ENCODE data around the gene NAV2.

Gene NAV2

DNA sequence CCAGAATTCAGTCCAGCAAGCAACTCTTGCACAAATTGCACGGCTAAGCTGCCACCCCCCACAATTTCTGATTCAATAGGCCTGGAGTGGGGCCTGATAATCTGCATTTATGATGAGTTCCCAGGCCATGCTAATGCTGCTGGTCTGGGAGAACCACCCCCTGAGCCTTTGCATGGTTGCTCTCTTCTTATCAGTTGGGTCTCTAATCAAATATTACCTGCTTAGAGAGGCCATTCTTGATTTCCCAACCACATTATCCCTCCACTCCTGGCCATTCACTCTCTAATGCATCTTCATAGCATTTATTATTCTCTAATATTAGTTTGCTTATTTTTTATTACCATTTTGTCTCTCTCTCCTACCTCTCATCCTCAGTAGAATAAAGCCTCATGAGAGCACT, 99.5 kb downstream of the NAV2 start:
- no peak for DNase-seq (ENCODE audit: low read depth)

DNA sequence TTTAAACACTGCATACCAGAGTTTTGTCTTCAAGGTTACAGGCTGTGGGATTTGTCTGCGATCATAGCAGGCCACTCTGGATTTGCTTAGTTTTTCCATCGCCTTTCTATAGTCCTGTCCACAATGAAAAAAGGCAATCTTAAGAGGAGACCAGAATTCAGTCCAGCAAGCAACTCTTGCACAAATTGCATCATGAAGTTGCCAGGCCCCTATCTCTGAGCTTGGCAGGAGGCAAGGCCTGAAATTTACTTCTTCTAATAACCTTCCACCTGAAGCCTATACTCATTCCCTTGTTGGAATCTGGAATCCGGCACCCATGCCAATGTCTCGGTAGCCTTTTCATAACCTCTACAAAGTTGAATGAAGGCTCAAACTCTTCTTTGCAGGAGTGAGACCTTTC, 100.1 kb downstream of the NAV2 start:
- no peak for DNase-seq (ENCODE audit: low read depth)

- DNase-seq (ENCODE audit: low read depth): no peak
Measured at GRCh38 chr11:19813158-19813879, 100.7 kb downstream of the NAV2 start.

DNA sequence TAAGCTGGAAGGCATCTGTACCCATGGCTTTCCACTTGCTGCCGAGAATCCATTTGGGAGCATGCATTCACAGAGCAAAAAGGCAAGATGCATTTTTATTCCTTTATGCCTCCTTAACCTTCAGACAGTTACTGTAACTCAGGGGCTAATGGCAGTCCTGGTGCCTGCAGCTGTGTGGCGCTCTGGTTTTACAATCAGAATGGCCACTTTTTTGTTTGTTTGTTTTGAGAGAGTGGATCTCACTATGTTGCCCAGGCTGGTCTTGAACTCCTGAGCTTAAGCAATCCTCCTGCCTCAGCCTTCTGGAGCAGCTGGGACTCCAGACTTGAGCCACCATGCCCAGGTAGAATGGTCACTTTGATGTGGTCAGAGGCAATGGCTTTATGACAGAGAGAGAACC, 101.8 kb downstream of the NAV2 start:
- no peak for DNase-seq (ENCODE audit: low read depth)

DNA sequence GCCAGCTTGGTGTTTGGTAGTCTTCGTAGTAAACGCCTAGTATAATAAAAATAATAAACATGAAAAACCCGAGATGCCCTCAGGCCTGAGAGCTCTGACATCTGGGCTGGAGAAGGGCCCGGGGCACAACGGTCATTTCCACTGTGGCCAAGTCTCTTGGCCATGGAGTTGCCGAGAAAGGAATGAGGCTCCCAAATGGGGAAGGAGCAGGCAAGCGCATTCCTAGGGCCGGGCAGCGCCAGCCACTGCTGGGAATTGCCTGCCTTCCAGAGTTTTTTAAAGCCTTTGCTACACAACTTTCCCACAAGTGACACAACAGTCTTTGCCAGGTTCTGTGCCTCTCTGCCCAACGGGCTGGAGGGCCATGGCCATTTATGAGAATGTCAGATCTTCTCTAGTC, 103.4 kb downstream of the NAV2 start:
- no peak for DNase-seq (ENCODE audit: low read depth)

DNA sequence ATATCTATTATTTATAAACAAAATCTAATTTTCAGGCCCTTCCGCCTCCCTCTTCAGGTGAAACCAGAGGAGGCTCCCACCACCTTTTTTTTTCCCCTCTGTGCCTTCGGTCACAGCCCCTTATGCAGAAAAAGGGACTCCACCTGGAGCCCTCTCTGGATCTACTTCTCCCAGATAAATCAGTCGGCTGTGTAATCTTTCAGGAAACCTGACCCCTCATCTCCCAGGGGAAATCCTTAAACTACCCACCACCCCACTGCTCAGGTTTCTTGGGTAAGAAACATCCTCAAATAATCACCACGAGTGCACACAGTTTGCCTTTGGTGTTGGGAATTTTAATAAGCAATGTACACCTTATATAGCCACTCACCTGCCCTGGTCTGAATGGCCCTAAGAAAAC, 104.2 kb downstream of the NAV2 start:
- DNase-seq (ENCODE audit: low read depth): no peak

- no peak for DNase-seq (ENCODE audit: low read depth)
Measured at GRCh38 chr11:19817265-19817851, 104.7 kb downstream of the NAV2 start.

- no peak for DNase-seq (ENCODE audit: low read depth)
Measured at GRCh38 chr11:19817870-19818269, 105.2 kb downstream of the NAV2 start.

- DNase-seq (ENCODE audit: low read depth): no peak
Measured at GRCh38 chr11:19818619-19819018, 106.0 kb downstream of the NAV2 start.

GRCh38 chr11:19819148-19819547, 106.5 kb downstream of the NAV2 start:
- DNase-seq (ENCODE audit: low read depth): no peak

- DNase-seq (ENCODE audit: low read depth): no peak
Measured at GRCh38 chr11:19820100-19820499, 107.5 kb downstream of the NAV2 start.

DNA sequence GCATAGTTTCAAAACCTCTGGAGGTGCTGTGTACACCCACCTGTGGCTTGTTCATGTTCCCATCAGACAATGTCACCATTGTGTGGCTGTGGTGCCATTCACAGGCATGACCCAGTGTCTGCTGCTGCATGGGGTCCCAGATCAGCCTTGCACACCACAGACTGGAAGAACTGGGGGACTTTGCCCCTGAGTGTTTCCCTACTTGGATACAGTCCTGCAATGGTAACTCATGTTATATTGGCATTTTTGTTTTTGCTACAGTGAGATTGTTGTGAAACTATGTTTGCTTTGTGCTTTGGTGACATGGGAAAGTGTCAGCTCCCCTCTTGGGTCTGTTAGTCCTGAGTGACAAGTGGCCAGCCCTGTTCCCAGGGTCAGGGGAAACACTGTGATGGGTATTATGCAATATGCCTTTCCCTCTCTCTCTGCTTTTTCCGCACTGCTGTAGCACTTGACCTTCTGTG, 108.8 kb downstream of the NAV2 start:
- DNase-seq (ENCODE audit: low read depth): no peak

DNA sequence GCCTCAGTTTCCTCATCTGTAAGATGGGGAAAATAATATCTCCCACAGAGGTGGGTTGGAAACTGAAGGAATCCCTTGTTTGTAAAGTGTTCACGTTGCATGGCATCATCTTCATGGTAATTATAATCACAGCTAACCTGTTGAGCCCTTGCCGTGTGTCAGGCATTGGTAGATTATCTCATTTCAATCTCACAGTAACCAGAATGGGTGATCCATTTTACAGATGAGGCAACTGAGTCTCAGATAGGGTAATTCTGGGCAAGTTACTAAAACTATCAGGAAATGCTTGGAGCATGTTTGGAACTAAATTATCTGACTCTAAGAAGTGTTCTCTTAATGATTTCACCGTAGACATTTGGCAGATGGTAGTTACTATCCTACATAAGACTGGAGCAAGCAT, 109.4 kb downstream of the NAV2 start:
- no peak for DNase-seq (ENCODE audit: low read depth)

- DNase-seq (ENCODE audit: low read depth): no peak
Measured at GRCh38 chr11:19822531-19822930, 109.9 kb downstream of the NAV2 start.

DNA sequence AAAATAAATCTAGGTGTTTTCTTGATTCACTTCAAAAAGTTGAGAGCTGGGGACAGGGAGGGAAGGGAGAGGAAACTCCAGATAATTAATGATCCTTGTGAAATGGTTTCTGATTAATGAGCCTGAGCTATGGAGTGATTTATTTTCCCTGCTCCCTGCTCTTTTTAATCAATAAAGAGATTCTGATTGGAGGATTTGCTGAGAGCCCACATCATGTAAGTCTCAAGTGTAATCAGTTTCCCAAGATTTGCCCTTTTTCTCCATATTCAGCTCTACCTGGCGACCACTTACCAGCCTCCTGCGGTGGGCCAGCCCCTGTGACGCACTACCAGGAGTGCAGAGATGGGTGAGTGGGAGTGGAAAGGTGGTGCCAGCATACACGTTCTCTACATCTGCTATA, 114.0 kb downstream of the NAV2 start:
- DNase-seq (ENCODE audit: low read depth): no peak

DNA sequence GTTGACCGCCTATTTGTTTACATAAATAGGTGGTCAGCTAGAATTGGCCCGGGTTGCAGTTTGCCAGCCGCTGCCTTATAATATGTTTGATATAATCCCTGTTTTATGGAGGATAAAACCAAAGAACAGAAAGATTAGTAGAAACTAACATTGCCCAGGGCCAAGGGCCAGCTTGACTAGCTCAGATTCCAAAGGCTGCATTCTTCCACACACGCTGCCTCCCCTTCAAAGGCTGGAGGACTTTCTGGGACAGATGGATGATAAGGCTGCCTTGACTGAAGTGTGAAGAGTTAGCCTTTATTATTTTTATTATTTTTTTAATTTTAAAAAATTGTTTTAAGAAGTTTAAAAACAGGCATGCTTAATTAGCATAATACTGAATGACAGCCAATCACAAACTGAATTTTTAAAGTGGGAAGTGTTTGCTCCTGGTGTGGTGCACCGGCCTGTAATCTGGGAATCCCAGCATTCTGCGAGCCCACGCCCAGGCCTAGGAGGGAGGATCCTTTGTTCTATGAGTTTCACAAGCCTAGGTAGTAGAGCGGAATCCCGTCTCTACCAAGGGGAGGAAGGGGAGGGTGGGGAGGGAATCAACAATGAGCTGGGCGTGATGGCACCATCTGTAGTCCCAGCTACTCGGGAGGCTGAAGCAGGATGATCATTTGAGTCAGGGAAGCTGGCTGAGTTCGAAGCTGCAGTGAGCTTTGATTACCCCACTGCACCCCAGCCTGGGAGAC, 114.9 kb downstream of the NAV2 start:
- no peak for DNase-seq (ENCODE audit: low read depth)

- DNase-seq (ENCODE audit: low read depth): no peak
Measured at GRCh38 chr11:19828382-19829108, 115.9 kb downstream of the NAV2 start.

- DNase-seq (ENCODE audit: low read depth): no peak
Measured at GRCh38 chr11:19829109-19829837, 116.6 kb downstream of the NAV2 start.

- no peak for DNase-seq (ENCODE audit: low read depth)
Measured at GRCh38 chr11:19832086-19832750, 119.6 kb downstream of the NAV2 start.

- no peak for DNase-seq (ENCODE audit: low read depth)
Measured at GRCh38 chr11:19832901-19833300, 120.3 kb downstream of the NAV2 start.

GRCh38 chr11:19834771-19835170, 122.1 kb downstream of the NAV2 start:
- DNase-seq (ENCODE audit: low read depth): no peak

Measured in stimulated activated CD8-positive, alpha-beta memory T cell treated with anti-CD3 and anti-CD28 coated beads, Interleukin-7, amount 100 ng/mL, for 24 hours (primary cell).